Cardiac muscle cell (in vitro differentiated cells and primary cell): ENCODE measurements around the gene WBP4. TPM values are rescaled to one million over a fixed set of nuclear protein-coding genes. Genes with fewer than 3 reads are reported as not detected.

Experiments used
- DNase-seq, 2 donors: peaks; one replicate each; pipeline versions ENCODE4 v3.0.0 to v3.0.0-alpha.2; 2010 to 2017; ENCODE audit warnings: low read depth in 1 of 2, low spot score in 1 of 2
- H3K27ac ChIP-seq: fragments of 200-600 bp; sonication (generic); 2 replicates; pipeline ENCODE4 v1.5.1; 2016
- H3K27me3 ChIP-seq: fragments of 200-600 bp; sonication (generic); 2 replicates; pipeline ENCODE4 v1.6.0; 2016; ENCODE audit warnings: control low read depth
- H3K36me3 ChIP-seq: fragments of 200-600 bp; sonication (generic); 2 replicates; pipeline ENCODE4 v1.5.1; 2016; ENCODE audit warnings: control low read depth
- H3K4me1 ChIP-seq: fragments of 200-600 bp; sonication (generic); 2 replicates; pipeline ENCODE4 v1.8.1; 2017; ENCODE audit warnings: low read depth, mild to moderate bottlenecking, mixed run types
- H3K4me3 ChIP-seq: fragments of 200-600 bp; sonication (generic); 2 replicates; pipeline ENCODE4 v1.5.1; 2016; ENCODE audit warnings: mild to moderate bottlenecking
- H3K9me3 ChIP-seq: fragments of 200-600 bp; sonication (generic); 2 replicates; pipeline ENCODE4 v1.5.1; 2017; ENCODE audit warnings: low read depth, mild to moderate bottlenecking, control low read depth
- CTCF ChIP-seq: IDR thresholded peaks from 2 replicates; pipeline ENCODE4 v1.5.1; 2012; ENCODE audit warnings: low read depth, mild to moderate bottlenecking, low read length
- polyA plus RNA-seq: library from polyadenylated mRNA; unstranded; fragments of >200 nt; fragmentation: Nextera tagmentation; extraction: Ambion mirVana; gene quantifications from 2 replicates; pipeline ENCODE4 v1.2.1, GENCODE V29; 2016
- total RNA-seq: library from RNA; depleted of rRNA; stranded (reverse); fragments of >200 nt; gene quantifications from 2 replicates; pipeline ENCODE4 v1.2.3, GENCODE V29; 2016

The WBP4 gene
- total and polyA plus RNA-seq, 2 experiments from 2014 or later: 8.1 to 9.9 TPM

GRCh38 chr13:41017817-41018601 lies 43.3 kb upstream of the WBP4 start:
- H3K27me3 ChIP-seq: no peaks in the 10 kb centered on the region
- DNase-seq: no peak
- no peak for TF ChIP-seq CTCF
- no peaks in the 10 kb centered on the region for H3K36me3 ChIP-seq
- H3K4me1 ChIP-seq: peaks cover 11% of the 10 kb centered on the region
- H3K9me3 ChIP-seq: no peaks in the 10 kb centered on the region
- no peak overlapping the region for H3K27ac ChIP-seq
- no peak overlapping the region for H3K4me3 ChIP-seq

GRCh38 chr13:41018602-41018948 lies 42.7 kb upstream of the WBP4 start:
- Histone ChIP-seq H3K4me1 (peaks cover 13% of the 10 kb centered on the region), H3K9me3 (no peaks in the 10 kb centered on the region), H3K27me3 (no peaks in the 10 kb centered on the region), H3K4me3 (no peak overlapping the region), H3K36me3 (no peaks in the 10 kb centered on the region), H3K27ac (no peak overlapping the region)
- TF ChIP-seq CTCF: no peak
- DNase-seq: no peak

GRCh38 chr13:41019011-41019487 lies 42.3 kb upstream of the WBP4 start, which contains the start of gene ELF1:
Gene ELF1, minus strand, starts transcription at chr13:41019316. Its CDS starts 37,262 bp downstream, at chr13:40982054.
- Histone ChIP-seq H3K4me1 (peaks cover 15% of the 10 kb centered on the region), H3K27ac (peak within 1 kb of the TSS; percentile 27), H3K36me3 (no peaks in the 10 kb centered on the region), H3K27me3 (no peaks in the 10 kb centered on the region), H3K9me3 (no peaks in the 10 kb centered on the region), H3K4me3 (no peak within 1 kb of the TSS)
- no peak for TF ChIP-seq CTCF
- DNase-seq: peak in 1 of 2 donors; percentile 56

- no peak overlapping the region for H3K4me3 ChIP-seq
- no peak for DNase-seq
- TF ChIP-seq CTCF: no peak
- peaks cover 16% of the 10 kb centered on the region for H3K4me1 ChIP-seq
- H3K27ac ChIP-seq: peak overlapping the region; percentile 27
- no peaks in the 10 kb centered on the region for H3K36me3 ChIP-seq
- H3K9me3 ChIP-seq: no peaks in the 10 kb centered on the region
- no peaks in the 10 kb centered on the region for H3K27me3 ChIP-seq
Measured at GRCh38 chr13:41019578-41020347, 41.5 kb upstream of the WBP4 start.

- peaks cover 17% of the 10 kb centered on the region for H3K4me1 ChIP-seq
- H3K9me3 ChIP-seq: no peaks in the 10 kb centered on the region
- no peak for TF ChIP-seq CTCF
- H3K27me3 ChIP-seq: no peaks in the 10 kb centered on the region
- H3K4me3 ChIP-seq: no peak overlapping the region
- H3K27ac ChIP-seq: peak overlapping the region; percentile 77
- no peak for DNase-seq
- H3K36me3 ChIP-seq: no peaks in the 10 kb centered on the region
Measured at GRCh38 chr13:41025518-41025917, 35.8 kb upstream of the WBP4 start.
